Endothelial cell of umbilical vein (primary cell): Measurements from ENCODE around the gene FRMD6. TPM values are rescaled to one million over a fixed set of nuclear protein-coding genes. Genes with fewer than 3 reads are reported as not detected.

Source experiments
- BruUV-seq: library from RNA; stranded (reverse); fragments of 400-500 nt; replicated peaks from 2 replicates; lab custom pipeline; 2021; lab: Mats Ljungman, UMichigan
- CTCF ChIA-PET: fragments of 300-600, 350-600 bp; sonication (Branson Sonifier 250); formaldehyde crosslinking; loops from one replicate; lab custom pipeline; 2021; ENCODE audit warnings: antibody characterized with exemption, inconsistent platforms; lab: Charles Lee
- POLR2A ChIA-PET: fragments of 300-600, 350-600 bp; sonication (Branson Sonifier 250); formaldehyde crosslinking; loops from one replicate; lab custom pipeline; 2021; ENCODE audit warnings: antibody characterized with exemption, inconsistent platforms; lab: Charles Lee
- DNase-seq: peaks from one replicate; pipeline ENCODE4 v3.0.0-alpha.2; 2011; ENCODE audit warnings: low read depth, low spot score
- FAIRE-seq: peaks from 2 replicates; lab custom pipeline; 2011; peaks lifted over from hg19 to GRCh38; lab: Jason Lieb, UNC
- H2AFZ ChIP-seq: 2 replicates; pipeline ENCODE4 v1.6.0; 2012; ENCODE audit warnings: low read depth, low read length, control low read depth, inconsistent platforms
- H3K27ac ChIP-seq: 2 replicates; pipeline ENCODE4 v1.5.1; 2011; ENCODE audit warnings: low read depth, mild to moderate bottlenecking, control low read depth, low read length, moderate library complexity; ENCODE audit not compliant: insufficient read depth
- H3K27me3 ChIP-seq, 2 experiments: 2 replicates each; pipeline versions ENCODE4 v1.6.0 to v1.6.1; 2011; ENCODE audit warnings: low read length in 2 of 2, mixed read lengths in 1 of 2; ENCODE audit not compliant: control insufficient read depth in 2 of 2, insufficient read depth in 2 of 2
- H3K36me3 ChIP-seq, 2 experiments: 2 replicates in 1 of 2; 3 replicates in 1 of 2; pipeline ENCODE4 v1.5.1; 2011; ENCODE audit warnings: low read length in 2 of 2, mild to moderate bottlenecking in 1 of 2, moderate library complexity in 1 of 2; ENCODE audit not compliant: control insufficient read depth in 2 of 2, insufficient read depth in 2 of 2; ENCODE audit errors: extremely low read depth in 1 of 2
- H3K4me1 ChIP-seq: 3 replicates; pipeline ENCODE4 v1.5.1; 2011; ENCODE audit warnings: mild to moderate bottlenecking, low read length; ENCODE audit not compliant: control insufficient read depth, insufficient read depth; ENCODE audit errors: extremely low read depth
- H3K4me2 ChIP-seq: 2 replicates; pipeline ENCODE4 v1.6.1; 2011; ENCODE audit warnings: low read length, control low read depth, mixed read lengths; ENCODE audit not compliant: insufficient read depth
- H3K4me3 ChIP-seq, 3 experiments: fragments of 200-600 bp in 1 of 3; sonication (generic), shearing (Covaris generic) in 1 of 3; replicated peaks in 1 of 3; 2 replicates each; pipeline ENCODE4 v1.5.1; 2011 to 2016; ENCODE audit warnings: control low read depth in 3 of 3, low read length in 3 of 3, mild to moderate bottlenecking in 2 of 3, inconsistent platforms in 1 of 3, low read depth in 1 of 3, moderate library complexity in 1 of 3; ENCODE audit not compliant: insufficient read depth in 1 of 3
- H3K79me2 ChIP-seq: 2 replicates; pipeline ENCODE4 v1.6.0; 2012; ENCODE audit warnings: low read length, inconsistent platforms; ENCODE audit not compliant: control insufficient read depth, insufficient read depth
- H3K9ac ChIP-seq: replicated peaks from 2 replicates; pipeline ENCODE3; 2011; ENCODE audit warnings: low read length, control low read depth; ENCODE audit not compliant: insufficient read depth; ENCODE audit errors: extremely low read depth
- H3K9me1 ChIP-seq: replicated peaks from 3 replicates; pipeline ENCODE4 v1.6.0; 2011; ENCODE audit warnings: mild to moderate bottlenecking, low read length; ENCODE audit not compliant: control insufficient read depth, insufficient read depth; ENCODE audit errors: extremely low read depth
- H3K9me3 ChIP-seq: replicated peaks from 2 replicates; pipeline ENCODE4 v1.5.1; 2012; ENCODE audit warnings: low read length, inconsistent platforms; ENCODE audit not compliant: control insufficient read depth, insufficient read depth
- H4K20me1 ChIP-seq: replicated peaks from 2 replicates; pipeline ENCODE3; 2011; ENCODE audit warnings: mild to moderate bottlenecking, low read length; ENCODE audit not compliant: control insufficient read depth, insufficient read depth; ENCODE audit errors: extremely low read depth
- EZH2 ChIP-seq: IDR thresholded peaks from 2 replicates; pipeline ENCODE4 v1.6.1; 2012; ENCODE audit warnings: borderline replicate concordance, low read depth, mild to moderate bottlenecking, moderate library complexity, low read length, inconsistent platforms; ENCODE audit not compliant: severe bottlenecking
- FOS ChIP-seq: IDR thresholded peaks from 2 replicates; pipeline ENCODE4 v1.6.1; 2011; ENCODE audit warnings: mild to moderate bottlenecking, low read length, moderate library complexity, borderline replicate concordance; ENCODE audit not compliant: insufficient read depth
- GATA2 ChIP-seq: IDR thresholded peaks from 2 replicates; pipeline ENCODE4 v1.7.0; 2011; ENCODE audit warnings: low read depth, mild to moderate bottlenecking, moderate library complexity, mixed read lengths, low read length; ENCODE audit not compliant: insufficient read length, insufficient read depth
- JUN ChIP-seq: IDR thresholded peaks from 2 replicates; pipeline ENCODE4 v1.6.1; 2011; ENCODE audit warnings: borderline replicate concordance, low read depth; ENCODE audit not compliant: insufficient read length, insufficient read depth
- MYC ChIP-seq: IDR thresholded peaks from one replicate; pipeline ENCODE4 v1.6.1; 2011; ENCODE audit warnings: mild to moderate bottlenecking, low read depth, low read length
- POLR2A ChIP-seq: IDR thresholded peaks from 2 replicates; pipeline ENCODE4 v1.6.1; 2012; ENCODE audit warnings: low read depth, mild to moderate bottlenecking, control low read depth, low read length
- POLR2AphosphoS5 ChIP-seq: IDR thresholded peaks from 2 replicates; pipeline ENCODE4 v1.6.1; 2012; ENCODE audit warnings: low read depth, mild to moderate bottlenecking, control low read depth, low read length, moderate library complexity; ENCODE audit not compliant: insufficient read depth
- dilution Hi-C: fragments of 300-500 bp; cut with MboI; formaldehyde crosslinking; loops from one replicate; pipeline ENCODE4 v1.15.0; 2019; ENCODE audit warnings: low sequenced_read_pairs; ENCODE audit not compliant: extremely low pct_ligation_motif_present
- intact Hi-C: fragments of 100-400 bp; cut with micrococcal nuclease; formaldehyde crosslinking; loops from one replicate; pipeline ENCODE4 v1.10.0; 2022
- polyA plus RNA-seq, 4 experiments: library from polyadenylated mRNA; depleted of rRNA in 3 of 4; stranded (reverse) in 3 of 4; unstranded in 1 of 4; fragments of >200 nt; gene quantifications; 2 replicates each; pipeline versions ENCODE4 v1.2.1 to v1.2.3, GENCODE V29; 2011 to 2012; ENCODE audit warnings: missing spikeins in 1 of 4
- total RNA-seq: library from RNA; stranded (reverse); gene quantifications from 2 replicates; pipeline ENCODE4 v1.2.3, GENCODE V29; 2021
- TF ChIP-seq, protein P1 (sequence below), 2 donors: IDR thresholded peaks; 1 replicate in 1 of 2; 2 replicates in 1 of 2; pipeline ENCODE4 v1.5.1; 2011; ENCODE audit warnings: low read length in 2 of 2, mild to moderate bottlenecking in 2 of 2, moderate library complexity in 2 of 2, control low read depth in 1 of 2, inconsistent platforms in 1 of 2, low read depth in 1 of 2; ENCODE audit not compliant: insufficient read depth in 1 of 2; ENCODE audit errors: extremely low read depth in 1 of 2
- TF ChIP-seq, protein P2 (sequence below): IDR thresholded peaks from 2 replicates; pipeline ENCODE4 v1.6.1; 2011; ENCODE audit not compliant: insufficient read depth, insufficient read length

The FRMD6 gene
- total and polyA plus RNA-seq, 2 donors (not counting 3 experiments of a cell fraction or from before 2014, with no cell fraction given): 69.0 to 97.1 TPM

DNA sequence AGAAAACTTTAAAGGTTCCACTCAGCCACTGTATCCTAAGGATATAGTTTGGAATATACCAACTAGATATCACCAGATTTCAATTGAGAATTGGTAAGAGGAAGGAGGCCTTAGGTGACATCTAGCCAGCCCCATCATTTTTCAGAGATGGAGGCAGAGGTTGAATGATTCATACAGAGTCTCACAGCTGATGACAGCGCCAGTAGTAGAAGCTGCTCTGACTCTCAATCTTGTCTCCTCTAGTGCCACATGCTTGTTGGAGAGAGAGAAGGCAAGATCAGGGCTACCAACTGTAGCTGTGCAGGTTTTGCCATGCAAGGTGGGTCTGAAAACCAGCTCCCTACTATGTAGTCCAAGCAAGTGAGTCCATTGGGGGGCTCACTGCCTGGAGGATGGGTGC lies 6.1 kb downstream of the FRMD6 start:
- no peak overlapping the region for H3K27ac ChIP-seq
- DNase-seq: no peak
- H3K9me3 ChIP-seq: no peaks in the 10 kb centered on the region
- dilution Hi-C loops: no loop called here
- H2AFZ ChIP-seq: no peak overlapping the region
- H3K4me3 ChIP-seq: no peak overlapping the region
- POLR2A ChIA-PET: no interaction called here
- H3K79me2 ChIP-seq: peaks cover 99% of the 10 kb centered on the region
- intact Hi-C loops: loop anchor here (2.0 to 10.0 kb wide), 2 partner anchors 19 to 327 kb away; partner anchors contain the start of gene RTRAF
- peaks cover 2 to 7% of the 10 kb centered on the region in 2 experiments for H3K36me3 ChIP-seq
- H3K27me3 ChIP-seq: no peaks in the 10 kb centered on the region
- no peaks in the 10 kb centered on the region for H3K9me1 ChIP-seq
- FAIRE-seq: no peak
- H3K4me2 ChIP-seq: no peak overlapping the region
- TF ChIP-seq, protein P1, sequence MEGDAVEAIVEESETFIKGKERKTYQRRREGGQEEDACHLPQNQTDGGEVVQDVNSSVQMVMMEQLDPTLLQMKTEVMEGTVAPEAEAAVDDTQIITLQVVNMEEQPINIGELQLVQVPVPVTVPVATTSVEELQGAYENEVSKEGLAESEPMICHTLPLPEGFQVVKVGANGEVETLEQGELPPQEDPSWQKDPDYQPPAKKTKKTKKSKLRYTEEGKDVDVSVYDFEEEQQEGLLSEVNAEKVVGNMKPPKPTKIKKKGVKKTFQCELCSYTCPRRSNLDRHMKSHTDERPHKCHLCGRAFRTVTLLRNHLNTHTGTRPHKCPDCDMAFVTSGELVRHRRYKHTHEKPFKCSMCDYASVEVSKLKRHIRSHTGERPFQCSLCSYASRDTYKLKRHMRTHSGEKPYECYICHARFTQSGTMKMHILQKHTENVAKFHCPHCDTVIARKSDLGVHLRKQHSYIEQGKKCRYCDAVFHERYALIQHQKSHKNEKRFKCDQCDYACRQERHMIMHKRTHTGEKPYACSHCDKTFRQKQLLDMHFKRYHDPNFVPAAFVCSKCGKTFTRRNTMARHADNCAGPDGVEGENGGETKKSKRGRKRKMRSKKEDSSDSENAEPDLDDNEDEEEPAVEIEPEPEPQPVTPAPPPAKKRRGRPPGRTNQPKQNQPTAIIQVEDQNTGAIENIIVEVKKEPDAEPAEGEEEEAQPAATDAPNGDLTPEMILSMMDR (IDR thresholded peaks at IDR 0.05; ENCODE audit: extremely low read depth in 1 of 2, insufficient read depth in 1 of 2, low read depth in 1 of 2, low read length in 2 of 2): no peak
- TF ChIP-seq MYC (no peak), EZH2 (no peak), POLR2A (no peak), FOS (no peak), JUN (no peak), GATA2 (no peak), POLR2AphosphoS5 (no peak)
- TF ChIP-seq, protein P2, sequence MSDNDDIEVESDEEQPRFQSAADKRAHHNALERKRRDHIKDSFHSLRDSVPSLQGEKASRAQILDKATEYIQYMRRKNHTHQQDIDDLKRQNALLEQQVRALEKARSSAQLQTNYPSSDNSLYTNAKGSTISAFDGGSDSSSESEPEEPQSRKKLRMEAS: no peak
- H4K20me1 ChIP-seq: peaks cover 11% of the 10 kb centered on the region
- peaks cover 39% of the 10 kb centered on the region for H3K4me1 ChIP-seq
- BruUV-seq: no TSS peak
- no peak overlapping the region for H3K9ac ChIP-seq
- CTCF ChIA-PET: no interaction called here
